Gastroesophageal sphincter (tissue), 3 donors: ENCODE measurements around the gene NCAPD3.

ENCODE experiments used
- EP300 ChIP-seq: sonication (generic); formaldehyde crosslinking; IDR thresholded peaks from one replicate; pipeline ENCODE4 v1.6.1; 2017; ENCODE audit warnings: antibody characterized with exemption, mild to moderate bottlenecking
- POLR2A ChIP-seq, 2 donors: fragments of 450-650 bp; IDR thresholded peaks; one replicate each; pipeline ENCODE4 v1.6.1; 2017; ENCODE audit warnings: antibody characterized with exemption in 2 of 2, mild to moderate bottlenecking in 2 of 2, moderate library complexity in 1 of 2
- TF ChIP-seq, protein P1 (sequence below), 4 experiments: fragments of 200-600 bp in 2 of 4; fragments of 450-650 bp in 2 of 4; sonication (generic) in 1 of 4; IDR thresholded peaks; one replicate each; pipeline ENCODE4 v1.5.1; 2017 to 2019; ENCODE audit warnings: antibody characterized with exemption in 4 of 4, mild to moderate bottlenecking in 2 of 4, moderate library complexity in 2 of 4

DNA sequence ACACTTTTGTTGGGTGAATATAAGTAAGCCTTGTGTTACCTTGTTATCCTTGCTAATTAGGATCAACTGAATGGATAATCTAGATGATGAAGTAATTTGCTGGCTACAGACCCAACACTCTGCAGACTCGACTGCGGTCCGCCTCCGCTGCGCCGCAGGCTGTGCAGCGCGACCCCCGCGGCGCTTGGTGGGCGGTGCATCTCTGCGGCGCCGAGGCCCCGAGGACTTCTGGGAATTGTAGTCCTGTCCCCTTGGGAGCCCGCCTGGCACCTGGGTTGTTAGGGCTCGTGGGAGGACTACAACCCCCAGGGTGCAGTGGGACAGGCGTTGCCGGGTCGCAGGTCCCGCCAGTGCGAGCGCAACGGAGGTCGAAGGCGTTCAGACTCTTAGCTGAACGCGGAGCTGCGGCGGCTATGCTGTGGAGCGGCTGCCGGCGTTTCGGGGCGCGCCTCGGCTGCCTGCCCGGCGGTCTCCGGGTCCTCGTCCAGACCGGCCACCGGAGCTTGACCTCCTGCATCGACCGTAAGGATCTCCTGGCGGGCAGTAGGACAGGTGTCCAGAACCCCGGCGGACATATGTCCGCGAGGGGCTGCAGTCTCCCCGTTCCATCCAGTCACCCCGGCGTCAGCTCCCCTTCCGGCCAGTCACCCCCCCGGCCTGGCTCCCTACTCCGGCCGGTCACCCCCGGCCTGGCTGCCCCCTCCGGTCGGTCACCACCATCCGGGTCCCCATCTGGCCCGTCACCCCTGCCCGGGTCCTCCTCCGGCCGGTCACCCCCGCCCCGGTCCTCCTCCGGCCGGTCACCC, 29.6 kb upstream of the NCAPD3 start, which contains the start of the genes ACAD8 and THYN1:
- TF ChIP-seq POLR2A (IDR thresholded peaks at IDR 0.05) (peak; percentile 60 to 83), EP300 (no peak)
- TF ChIP-seq, protein P1, sequence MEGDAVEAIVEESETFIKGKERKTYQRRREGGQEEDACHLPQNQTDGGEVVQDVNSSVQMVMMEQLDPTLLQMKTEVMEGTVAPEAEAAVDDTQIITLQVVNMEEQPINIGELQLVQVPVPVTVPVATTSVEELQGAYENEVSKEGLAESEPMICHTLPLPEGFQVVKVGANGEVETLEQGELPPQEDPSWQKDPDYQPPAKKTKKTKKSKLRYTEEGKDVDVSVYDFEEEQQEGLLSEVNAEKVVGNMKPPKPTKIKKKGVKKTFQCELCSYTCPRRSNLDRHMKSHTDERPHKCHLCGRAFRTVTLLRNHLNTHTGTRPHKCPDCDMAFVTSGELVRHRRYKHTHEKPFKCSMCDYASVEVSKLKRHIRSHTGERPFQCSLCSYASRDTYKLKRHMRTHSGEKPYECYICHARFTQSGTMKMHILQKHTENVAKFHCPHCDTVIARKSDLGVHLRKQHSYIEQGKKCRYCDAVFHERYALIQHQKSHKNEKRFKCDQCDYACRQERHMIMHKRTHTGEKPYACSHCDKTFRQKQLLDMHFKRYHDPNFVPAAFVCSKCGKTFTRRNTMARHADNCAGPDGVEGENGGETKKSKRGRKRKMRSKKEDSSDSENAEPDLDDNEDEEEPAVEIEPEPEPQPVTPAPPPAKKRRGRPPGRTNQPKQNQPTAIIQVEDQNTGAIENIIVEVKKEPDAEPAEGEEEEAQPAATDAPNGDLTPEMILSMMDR (IDR thresholded peaks at IDR 0.05): peak in 3 of 4 experiments; percentile 42 to 75 (median 47)
